PC-9 (cell line): Measurements from ENCODE around the gene HBG2. TPM values are rescaled to one million over a fixed set of nuclear protein-coding genes. Genes with fewer than 3 reads are reported as not detected.

Experiments used
- BruUV-seq: library from RNA; stranded (reverse); fragments of 400-500 nt; replicated peaks from 2 replicates; lab custom pipeline; 2021; lab: Mats Ljungman, UMichigan
- CTCF ChIA-PET: fragments of 300-600 bp; sonication (Branson Sonifier 250); formaldehyde crosslinking; loops from one replicate; lab custom pipeline; 2022; ENCODE audit warnings: antibody characterized with exemption; lab: Charles Lee
- POLR2A ChIA-PET: fragments of 300-600 bp; sonication (Branson Sonifier 250); formaldehyde crosslinking; loops from one replicate; lab custom pipeline; 2022; ENCODE audit warnings: antibody characterized with exemption; ENCODE audit not compliant: unreplicated experiment; lab: Charles Lee
- DNase-seq, 2 experiments: peaks; one replicate each; pipeline versions ENCODE4 v3.0.0 to v3.0.0-alpha.2; 2015 to 2022; ENCODE audit warnings: mixed read lengths in 1 of 2
- H2AFZ ChIP-seq: fragments of 200-600 bp; sonication (generic); 2 replicates; pipeline ENCODE4 v1.8.1; 2017; ENCODE audit warnings: antibody characterized with exemption
- H3F3A ChIP-seq: fragments of 200-600 bp; sonication (generic); 2 replicates; pipeline ENCODE4 v1.8.1; 2017; ENCODE audit warnings: antibody characterized with exemption, mild to moderate bottlenecking, low read depth; ENCODE audit not compliant: insufficient read depth
- H3K27ac ChIP-seq: fragments of 200-600 bp; sonication (generic); 2 replicates; pipeline ENCODE4 v1.6.1; 2016; ENCODE audit warnings: mixed run types
- H3K27me3 ChIP-seq: fragments of 200-600 bp; sonication (generic); 2 replicates; pipeline ENCODE4 v1.6.1; 2016; ENCODE audit warnings: low read depth, mixed run types; ENCODE audit not compliant: insufficient read depth
- H3K36me3 ChIP-seq: fragments of 200-600 bp; sonication (generic); 2 replicates; pipeline ENCODE4 v1.6.1; 2016; ENCODE audit warnings: low read depth, mixed run types
- H3K4me1 ChIP-seq: fragments of 200-600 bp; sonication (generic); replicated peaks from 2 replicates; pipeline ENCODE4 v1.6.1; 2016; ENCODE audit warnings: mixed run types; ENCODE audit not compliant: insufficient read depth
- H3K4me2 ChIP-seq: fragments of 200-600 bp; sonication (generic); 2 replicates; pipeline ENCODE4 v1.6.1; 2017; ENCODE audit warnings: mixed run types
- H3K4me3 ChIP-seq: fragments of 200-600 bp; sonication (generic); 2 replicates; pipeline ENCODE4 v1.6.1; 2016; ENCODE audit warnings: mixed run types
- H3K79me2 ChIP-seq: fragments of 200-600 bp; sonication (generic); 2 replicates; pipeline ENCODE4 v1.6.1; 2017; ENCODE audit warnings: low read depth, mixed run types
- H3K9me2 ChIP-seq: fragments of 200-600 bp; sonication (generic); 2 replicates; pipeline ENCODE4 v1.8.1; 2017; ENCODE audit warnings: mild to moderate bottlenecking; ENCODE audit not compliant: insufficient read depth
- H3K9me3 ChIP-seq: fragments of 200-600 bp; sonication (generic); 2 replicates; pipeline ENCODE4 v1.8.1; 2016; ENCODE audit warnings: low read depth; ENCODE audit not compliant: insufficient read depth
- H4K20me1 ChIP-seq: fragments of 200-600 bp; sonication (generic); 2 replicates; pipeline ENCODE4 v1.8.1; 2017; ENCODE audit not compliant: insufficient read depth
- CTCF ChIP-seq: fragments of 200-600 bp; sonication (generic); conservative IDR thresholded peaks from 2 replicates; pipeline ENCODE4 v1.6.1; 2017; ENCODE audit warnings: mixed run types, antibody characterized with exemption, mild to moderate bottlenecking, moderate library complexity
- EZH2 ChIP-seq: fragments of 200-600 bp; sonication (generic); IDR thresholded peaks from 2 replicates; pipeline ENCODE4 v1.8.0; 2017; ENCODE audit warnings: antibody characterized with exemption, low read depth
- intact Hi-C: fragments of 100-400 bp; cut with micrococcal nuclease; formaldehyde crosslinking; loops from one replicate; pipeline ENCODE4 v1.10.0; 2022; ENCODE audit not compliant: unreplicated experiment
- total RNA-seq: library from RNA; stranded (reverse); gene quantifications from 2 replicates; pipeline ENCODE4 v1.2.3, GENCODE V29; 2021

HBG2 gene
- total RNA-seq, 1 experiment from 2014 or later: not detected

- POLR2A ChIA-PET: no interaction called here
- no peak overlapping the region for H3K4me3 ChIP-seq
- no peak overlapping the region for H2AFZ ChIP-seq
- H3F3A ChIP-seq: no peaks in the 10 kb centered on the region
- no peak for DNase-seq
- CTCF ChIA-PET: no interaction called here
- no peaks in the 10 kb centered on the region for H3K79me2 ChIP-seq
- H3K9me3 ChIP-seq: no peaks in the 10 kb centered on the region
- TF ChIP-seq EZH2: no peak
- TF ChIP-seq CTCF: no peak
- no peaks in the 10 kb centered on the region for H3K9me2 ChIP-seq
- H3K27ac ChIP-seq: no peak overlapping the region
- no peaks in the 10 kb centered on the region for H3K4me1 ChIP-seq
- no peak overlapping the region for H3K4me2 ChIP-seq
- H3K27me3 ChIP-seq: no peaks in the 10 kb centered on the region
- no peaks in the 10 kb centered on the region for H3K36me3 ChIP-seq
- BruUV-seq: no TSS peak
- H4K20me1 ChIP-seq: no peaks in the 10 kb centered on the region
- intact Hi-C loops: no loop called here
These were observed 34.4 kb upstream of the HBG2 start for GRCh38 chr11:5288906-5289550.

GRCh38 chr11:5288108-5288905, 33.7 kb upstream of the HBG2 start:
- intact Hi-C loops: no loop called here
- Histone ChIP-seq H3K27me3 (no peaks in the 10 kb centered on the region), H3F3A (no peaks in the 10 kb centered on the region), H3K9me3 (no peaks in the 10 kb centered on the region), H3K36me3 (no peaks in the 10 kb centered on the region), H3K4me3 (no peak overlapping the region), H3K9me2 (no peaks in the 10 kb centered on the region), H3K4me1 (no peaks in the 10 kb centered on the region), H3K79me2 (no peaks in the 10 kb centered on the region), H4K20me1 (no peaks in the 10 kb centered on the region), H2AFZ (no peak overlapping the region), H3K27ac (no peak overlapping the region), H3K4me2 (no peak overlapping the region)
- TF ChIP-seq EZH2: no peak
- no peak for TF ChIP-seq CTCF
- POLR2A ChIA-PET: no interaction called here
- CTCF ChIA-PET: no interaction called here
- DNase-seq: no peak
- BruUV-seq: no TSS peak

GRCh38 chr11:5286901-5287300, 32.3 kb upstream of the HBG2 start:
- no peaks in the 10 kb centered on the region for H3K9me2 ChIP-seq
- no peak overlapping the region for H3K27ac ChIP-seq
- ChIA-PET CTCF (no interaction called here), POLR2A (no interaction called here)
- no peaks in the 10 kb centered on the region for H3K36me3 ChIP-seq
- BruUV-seq: no TSS peak
- H3K4me1 ChIP-seq: no peaks in the 10 kb centered on the region
- H2AFZ ChIP-seq: no peak overlapping the region
- no peak overlapping the region for H3K4me3 ChIP-seq
- DNase-seq: no peak
- H3K9me3 ChIP-seq: no peaks in the 10 kb centered on the region
- no peaks in the 10 kb centered on the region for H4K20me1 ChIP-seq
- no peaks in the 10 kb centered on the region for H3F3A ChIP-seq
- H3K4me2 ChIP-seq: no peak overlapping the region
- H3K79me2 ChIP-seq: no peaks in the 10 kb centered on the region
- no peaks in the 10 kb centered on the region for H3K27me3 ChIP-seq
- TF ChIP-seq CTCF: no peak
- no peak for TF ChIP-seq EZH2
- intact Hi-C loops: no loop called here
